NCI-H2196 (cell line): ENCODE measurements around the gene ZBTB17.
"Not testable (repeated sequence)": the region's sequence is repeated elsewhere in the genome, so short reads cannot be mapped to it uniquely, and the experiment has no call there.

Experiments used
- DNase-seq: peaks from one replicate; lab custom pipeline; 2025; ENCODE audit not compliant: unreplicated experiment; lab: John Stamatoyannopoulos, UW

The ZBTB17 gene

DNA sequence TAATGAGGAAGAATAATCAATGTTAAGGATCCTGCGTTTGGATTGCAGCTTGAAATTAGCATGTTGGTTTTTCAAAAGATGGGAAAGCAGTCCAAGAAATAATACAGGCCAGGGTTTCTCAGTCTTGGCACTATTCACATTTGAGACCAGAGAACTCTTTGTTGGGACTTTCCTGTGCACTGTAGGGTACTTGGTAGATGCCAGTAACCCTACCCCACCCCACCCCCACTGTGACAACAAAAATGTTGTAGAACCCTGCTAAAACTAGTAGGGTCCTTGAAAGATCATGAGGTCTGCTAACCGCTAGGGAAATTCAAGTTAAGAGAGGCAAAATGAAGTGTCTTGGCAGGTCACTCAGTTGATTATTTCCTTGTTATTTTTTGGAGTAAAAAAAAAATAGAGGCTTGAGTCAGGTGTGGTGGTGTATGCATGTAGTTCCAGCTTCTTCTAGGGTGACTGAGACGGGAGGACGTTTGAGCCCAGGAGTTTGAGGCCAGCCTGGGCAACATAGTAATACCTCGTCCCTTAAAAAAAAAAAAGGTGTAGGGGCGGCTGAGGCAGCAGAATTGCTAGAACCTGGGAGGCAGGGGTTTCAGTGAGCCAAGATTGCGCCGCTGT, 75.1 kb downstream of the ZBTB17 start:
- no peak for DNase-seq

DNA sequence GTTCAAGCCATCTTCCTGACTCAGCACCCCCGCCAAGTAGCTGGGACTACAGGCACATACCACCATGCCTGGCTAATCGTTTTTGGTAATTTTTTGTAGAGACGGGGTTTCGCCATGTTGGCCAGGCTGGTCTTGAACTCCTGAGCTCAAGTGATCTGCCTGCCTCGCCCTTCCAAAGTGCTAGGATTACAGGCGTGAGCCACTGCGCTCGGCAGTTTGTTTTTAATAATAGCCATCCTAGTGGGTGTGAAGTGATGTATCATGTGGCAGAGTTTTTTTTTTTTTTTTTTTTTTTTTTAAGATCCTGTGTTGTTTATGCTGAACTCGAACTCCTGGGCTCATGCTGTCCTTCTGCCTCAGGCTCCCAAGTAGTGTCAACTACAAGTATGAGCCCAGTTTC, 76.6 kb downstream of the ZBTB17 start:
- DNase-seq = no peak

DNA sequence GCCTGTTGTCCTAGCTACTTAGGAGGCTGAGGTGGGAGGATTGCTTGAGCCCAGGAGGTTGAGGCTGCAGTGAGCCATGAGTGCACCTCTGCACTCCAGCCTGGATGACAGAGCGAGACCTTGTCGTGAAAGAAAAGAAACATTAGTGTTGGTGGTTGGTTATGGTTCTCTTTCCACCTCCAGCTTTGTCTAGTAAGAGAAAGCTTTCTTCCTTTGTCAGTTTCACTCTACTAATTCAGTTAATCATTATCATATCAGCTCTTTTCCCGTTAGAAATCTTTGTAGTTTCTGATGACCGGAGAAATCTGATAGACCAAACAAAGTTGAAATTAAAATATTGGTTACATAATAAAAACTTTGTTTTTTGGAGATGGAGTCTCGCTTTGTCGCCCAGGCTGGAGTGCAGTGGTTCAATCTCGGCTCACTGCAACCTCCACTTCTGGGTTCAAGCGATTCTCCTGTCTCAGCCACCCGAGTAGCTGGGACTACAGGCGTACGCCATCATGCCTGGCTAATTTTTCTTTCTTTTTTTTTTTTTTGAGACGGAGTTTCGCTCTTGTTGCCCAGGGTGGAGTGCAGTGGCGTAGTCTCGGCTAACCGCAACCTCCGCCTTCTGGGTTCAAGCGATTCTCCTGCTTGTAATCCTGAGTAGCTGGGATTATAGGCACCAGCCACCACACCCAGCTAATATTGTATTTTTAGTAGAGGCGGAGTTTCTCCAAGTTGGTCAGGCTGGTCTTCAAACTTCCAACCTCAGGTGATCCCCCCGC, 78.9 kb downstream of the ZBTB17 start:
- not testable (repeated sequence) for DNase-seq

DNA sequence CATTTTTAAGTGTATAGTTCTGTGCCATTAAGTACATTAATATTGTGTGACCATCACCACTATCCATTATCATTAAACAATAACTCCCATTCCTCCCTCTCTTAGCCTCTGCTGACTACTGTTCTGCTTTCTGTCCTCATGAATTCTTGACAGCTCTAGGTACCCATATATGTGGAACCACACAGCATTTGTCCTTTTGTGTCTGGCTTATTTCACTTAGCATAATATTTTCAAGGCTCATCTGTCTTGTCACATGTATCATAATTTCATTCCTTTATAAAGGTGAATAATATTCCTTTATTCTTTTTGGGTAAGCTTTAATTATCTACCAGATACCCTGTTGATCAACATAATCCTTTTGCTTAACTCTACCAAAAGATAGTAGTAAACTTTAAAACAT, 80.7 kb downstream of the ZBTB17 start:
- no peak for DNase-seq

DNA sequence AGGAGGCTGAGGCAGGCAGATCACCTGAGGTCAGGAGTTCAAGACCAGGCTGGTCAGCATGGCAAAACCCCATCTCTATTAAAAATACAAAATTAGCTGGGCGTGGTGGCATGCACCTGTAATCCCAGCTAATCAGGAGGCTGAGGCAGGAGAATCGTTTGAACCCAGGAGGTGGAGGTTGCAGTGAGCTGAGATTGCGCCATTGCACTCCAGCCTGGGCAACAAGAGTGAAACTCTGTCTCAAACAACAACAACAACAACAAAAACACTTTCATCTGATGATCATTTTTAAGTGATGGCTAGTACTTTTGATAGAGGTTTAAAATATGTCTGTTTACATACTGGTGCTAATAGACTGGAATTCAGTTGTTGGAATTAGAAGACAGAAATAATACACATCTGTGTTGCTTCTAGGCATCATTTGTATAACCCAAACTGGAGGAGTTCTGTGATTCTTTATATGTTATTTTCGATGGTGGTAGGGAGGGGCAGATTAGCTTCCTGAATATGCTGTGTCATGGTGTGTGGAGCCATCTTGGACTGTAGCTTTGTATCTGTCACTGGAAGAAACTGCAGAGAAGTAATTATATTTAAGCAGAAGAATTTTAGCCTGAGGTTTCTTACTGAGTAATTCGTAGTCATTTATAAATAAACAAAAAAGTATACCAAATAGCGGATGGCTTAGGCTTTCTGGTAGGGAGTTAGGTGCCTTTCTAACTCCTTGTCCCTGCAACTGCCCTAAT, 82.9 kb downstream of the ZBTB17 start:
- not testable (repeated sequence) for DNase-seq
